Central memory CD4-positive, alpha-beta T cell (primary cell): Measurements from ENCODE around the gene TTC27.
A peak's percentile ranks its signal among the peaks of the same experiment; 100 is the strongest.
"Not testable (repeated sequence)": the region's sequence is repeated elsewhere in the genome, so short reads cannot be mapped to it uniquely, and the experiment has no call there.

Source experiments
- DNase-seq: peaks from one replicate; pipeline ENCODE4 v3.0.0; 2022
- total RNA-seq, 3 experiments: gene quantifications; one replicate each; lab custom pipeline; 2026; lab: John Stamatoyannopoulos, UW

TTC27 gene
- total RNA-seq = 31.3 to 90.4 (median 35.1) reads per million in 3 experiments

DNA sequence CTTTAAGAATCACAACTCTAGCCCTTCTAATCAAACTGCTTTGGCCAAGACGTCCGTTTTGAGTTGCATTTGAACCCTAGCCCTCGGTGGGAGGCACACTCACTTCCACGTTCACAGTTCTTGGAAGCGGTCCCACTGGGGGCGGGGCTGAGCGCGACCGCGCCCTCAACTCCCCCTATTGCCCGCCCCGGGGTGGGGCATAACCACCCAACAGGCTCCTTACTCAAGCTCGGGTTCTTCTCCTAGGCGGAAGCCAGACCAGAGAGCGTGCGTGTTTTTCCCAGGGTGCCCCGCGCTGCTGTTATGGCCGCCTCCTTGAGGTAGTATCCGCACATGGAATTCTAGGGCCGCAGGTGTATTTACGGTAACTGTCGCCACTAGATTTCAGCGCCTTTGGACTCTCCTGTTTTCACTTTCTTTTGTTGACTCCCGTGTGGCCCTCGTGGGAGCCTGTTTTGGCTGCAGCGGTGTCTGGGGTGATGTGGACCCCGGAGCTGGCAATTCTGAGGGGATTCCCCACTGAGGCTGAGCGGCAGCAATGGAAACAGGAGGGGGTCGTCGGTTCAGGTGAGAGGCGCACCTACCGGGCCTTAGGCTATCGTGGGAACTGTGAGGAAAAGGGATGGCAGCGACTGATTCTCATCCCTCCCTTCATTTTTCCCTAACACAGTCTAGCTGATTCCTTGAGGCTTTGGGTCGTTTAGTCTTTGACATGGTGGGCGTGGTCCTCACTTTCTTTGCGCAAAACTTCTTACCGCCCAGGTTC, at the start of gene TTC27:
Gene TTC27 (plus strand): TSS at position 237 of the 766 bp plus-strand sequence. CDS start 243 bp downstream, at position 480.
- peak; percentile 95 for DNase-seq

DNA sequence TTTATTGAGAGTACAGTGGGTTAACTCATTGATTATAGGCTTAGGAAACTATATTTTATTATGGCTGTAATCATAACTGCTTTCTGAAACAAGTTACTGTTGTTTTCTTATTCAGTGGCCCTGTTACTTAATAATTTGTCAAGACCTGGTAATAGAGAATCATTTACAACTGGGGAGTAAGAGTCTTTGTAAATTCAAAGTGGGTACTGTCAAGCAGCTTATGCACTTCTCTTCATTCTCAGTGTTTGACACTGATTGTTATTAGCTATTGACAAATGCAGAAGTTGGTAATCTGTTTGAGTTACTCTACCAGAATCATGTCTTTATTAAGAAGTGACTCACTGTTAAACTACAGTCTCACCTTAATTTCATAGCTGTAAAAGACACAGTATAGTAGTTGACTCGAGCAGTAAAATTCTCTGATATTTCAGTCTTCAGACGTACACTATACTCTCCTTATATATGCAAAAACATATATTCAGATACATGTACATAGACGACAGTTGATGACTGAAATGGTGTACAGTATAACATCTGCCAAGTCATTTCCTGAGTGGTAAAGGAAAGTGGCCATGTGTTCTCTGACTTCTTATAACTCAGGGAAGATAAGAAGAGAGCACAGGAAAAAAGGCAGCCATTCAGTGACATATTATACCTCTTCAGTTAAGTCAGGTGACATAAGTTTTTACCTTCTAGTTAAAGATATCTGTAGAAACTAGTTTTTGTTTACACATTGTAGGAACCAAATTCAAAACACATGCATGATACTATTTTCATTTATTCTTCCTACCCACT, 36.0 kb upstream of the TTC27 start:
- peak; percentile 6 for DNase-seq

DNA sequence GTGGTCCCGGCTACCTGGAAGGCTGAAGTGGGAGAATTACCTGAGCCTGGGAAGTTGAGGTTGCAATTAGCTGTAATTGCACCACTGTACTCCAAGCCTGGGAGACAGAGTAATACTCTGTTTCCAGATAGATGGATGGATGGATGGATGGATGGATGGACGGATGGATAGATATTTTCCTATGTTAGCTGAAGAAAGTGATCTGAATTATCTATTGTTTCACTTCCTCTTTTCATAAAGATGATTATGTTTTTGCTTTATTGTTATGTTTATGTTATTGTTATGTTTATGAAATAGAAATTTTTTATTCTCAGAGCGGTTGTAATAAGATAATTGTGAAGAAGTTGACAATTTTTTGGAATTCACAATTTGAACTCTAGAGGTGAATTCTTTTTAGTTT, 33.3 kb upstream of the TTC27 start:
- no peak for DNase-seq

DNA sequence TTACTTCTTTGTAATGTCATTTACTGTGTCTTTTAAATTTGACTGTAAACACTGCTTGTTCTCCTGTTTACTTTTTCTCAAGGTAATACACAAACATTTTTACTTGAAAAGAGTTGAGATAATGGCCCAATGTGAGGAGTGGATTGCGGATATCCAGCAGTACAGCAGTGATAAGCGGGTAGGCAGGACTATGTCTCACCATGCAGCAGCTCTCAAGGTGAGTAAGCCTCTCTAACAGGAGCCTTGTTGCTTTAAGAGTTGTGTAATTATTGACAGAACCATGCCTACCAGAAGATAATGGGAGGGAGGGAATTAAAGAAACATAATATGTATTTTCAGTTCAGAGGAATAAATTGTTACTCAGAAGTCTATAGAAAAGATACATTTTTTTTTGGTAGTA, 16.5 kb upstream of the TTC27 start:
- no peak for DNase-seq

DNA sequence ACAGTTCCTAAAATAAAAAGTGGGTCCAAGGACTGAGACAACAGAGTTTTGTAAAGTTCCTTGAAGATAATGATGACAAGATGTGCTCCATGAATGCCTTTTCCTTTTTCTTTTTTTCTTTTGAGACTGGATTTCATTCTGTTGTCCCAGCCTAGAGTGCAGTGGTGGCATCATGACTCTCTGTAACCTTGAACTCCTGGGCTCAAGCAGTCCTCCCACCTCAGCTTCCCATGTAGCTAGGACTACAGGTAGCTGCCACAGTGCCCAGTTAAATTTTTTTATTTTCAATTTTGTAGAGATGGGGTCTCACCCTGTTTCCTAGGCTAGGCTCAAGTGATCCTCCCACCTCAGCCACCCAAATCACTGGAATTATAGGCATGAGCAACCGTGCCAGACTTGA, 16.1 kb upstream of the TTC27 start:
- no peak for DNase-seq

DNA sequence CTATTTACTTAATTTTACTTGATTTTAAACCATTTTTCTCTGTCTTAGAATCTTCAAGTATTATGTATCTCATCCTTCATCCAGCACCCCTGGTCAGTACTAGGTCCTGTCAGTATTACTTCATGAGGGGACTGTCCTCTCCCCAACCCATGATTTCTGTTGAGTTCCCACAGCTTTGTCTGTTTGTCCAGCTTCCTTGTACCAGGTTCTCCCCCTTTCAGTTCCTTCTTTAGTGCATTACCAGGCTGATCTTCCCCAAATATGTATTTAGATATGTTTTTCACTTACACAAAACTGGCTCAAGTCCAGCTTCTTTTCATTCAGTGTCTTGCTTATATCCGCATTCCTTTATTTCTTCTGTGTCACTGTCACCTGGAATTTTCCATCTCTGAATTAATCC, 13.8 kb upstream of the TTC27 start:
- DNase-seq = no peak

DNA sequence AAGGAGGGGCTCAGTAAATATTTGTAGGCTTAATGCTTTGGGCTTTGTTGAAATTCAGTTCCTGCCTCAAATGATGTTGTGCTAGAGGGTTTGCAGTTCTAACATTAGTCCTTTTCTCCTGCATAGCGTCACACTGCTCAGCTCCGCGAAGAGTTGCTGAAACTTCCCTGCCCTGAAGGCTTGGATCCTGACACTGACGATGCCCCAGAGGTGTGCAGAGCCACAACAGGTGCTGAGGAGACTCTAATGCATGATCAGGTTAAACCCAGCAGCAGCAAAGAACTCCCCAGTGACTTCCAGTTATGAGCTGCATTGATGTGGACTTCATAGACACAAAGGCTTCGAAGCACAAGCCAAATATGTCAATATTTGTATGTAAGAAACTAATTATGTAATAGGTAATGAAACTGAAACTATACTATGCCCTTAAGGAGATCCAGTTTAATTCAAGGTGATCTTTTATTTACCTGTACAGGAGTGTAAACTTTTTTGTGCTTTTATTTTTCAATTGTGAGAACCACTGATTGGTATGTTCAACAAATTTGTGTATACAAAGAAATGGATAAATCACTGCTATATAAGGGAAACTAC, 10.2 kb upstream of the TTC27 start:
- DNase-seq = no peak

DNA sequence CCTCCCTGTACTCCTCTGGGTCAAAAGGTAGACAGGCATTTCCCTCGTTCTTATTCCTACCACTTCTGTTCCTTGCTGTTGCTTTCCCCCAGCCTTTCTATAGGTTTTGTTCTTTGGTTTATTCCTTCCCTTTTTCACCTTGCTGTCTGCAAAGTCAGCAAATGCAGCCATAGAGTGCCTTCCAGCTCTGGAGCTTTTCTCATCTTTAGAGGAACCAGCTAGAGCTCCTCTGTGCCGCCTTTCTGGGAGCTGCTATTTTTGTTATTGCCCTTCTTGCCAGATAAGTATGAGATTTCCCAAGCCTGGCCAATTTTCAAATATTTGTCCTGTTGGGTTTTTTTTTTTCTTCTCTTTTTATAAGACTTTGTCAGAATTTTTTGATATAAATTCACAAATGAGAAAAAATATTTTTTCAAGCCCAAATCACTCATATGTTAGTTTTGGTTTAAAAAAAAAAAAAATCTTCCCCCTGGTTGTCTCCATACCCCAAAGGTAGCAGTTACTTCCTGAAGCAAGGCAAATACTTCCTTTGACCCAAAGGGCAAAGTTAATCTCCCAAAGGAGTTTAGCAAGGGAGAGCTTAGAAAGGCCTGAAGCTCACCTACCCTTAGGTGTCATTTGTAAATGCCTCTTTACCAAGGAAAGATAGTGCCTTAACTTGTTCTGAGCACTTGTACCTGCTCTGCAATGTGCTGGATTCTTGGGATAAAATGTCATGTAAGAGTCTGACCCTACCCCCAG, 5.1 kb upstream of the TTC27 start:
- DNase-seq = no peak

DNA sequence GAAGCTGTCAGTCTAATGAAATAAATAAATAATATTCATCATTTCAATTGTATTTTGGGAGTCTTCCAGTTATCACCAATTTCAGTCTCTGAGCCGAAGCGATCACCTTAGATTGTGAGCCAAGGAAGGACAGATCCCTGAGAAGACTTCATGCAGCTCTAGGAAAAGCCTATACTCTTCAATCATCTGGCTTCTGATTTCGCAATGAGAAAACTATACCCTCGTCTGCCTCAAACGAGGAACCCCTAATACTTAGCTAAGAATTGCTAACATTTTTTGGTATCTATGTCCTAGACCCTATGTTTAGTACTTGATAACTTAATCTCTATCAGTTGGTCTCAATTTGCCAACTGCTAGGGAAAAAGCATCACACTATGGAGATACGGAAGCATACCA, 4.5 kb upstream of the TTC27 start:
- DNase-seq = no peak

DNA sequence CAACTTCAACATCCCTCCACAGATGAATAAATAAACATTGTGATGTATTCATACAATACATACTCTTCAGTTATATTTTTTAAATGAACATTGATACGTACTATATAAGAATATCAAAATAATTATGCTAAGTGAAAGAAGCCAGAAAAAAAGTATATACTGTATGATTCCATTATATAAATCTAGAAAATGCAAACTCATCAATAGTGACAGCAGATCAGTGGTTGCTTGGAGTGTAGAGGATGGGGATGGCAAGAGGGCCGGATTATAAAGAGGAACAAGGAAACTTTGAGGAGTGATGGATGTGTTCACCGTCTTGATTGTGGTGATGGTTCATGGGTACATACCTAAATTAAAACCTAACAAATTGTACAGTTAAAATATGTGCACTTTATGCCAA, 3.0 kb upstream of the TTC27 start:
- no peak for DNase-seq

DNA sequence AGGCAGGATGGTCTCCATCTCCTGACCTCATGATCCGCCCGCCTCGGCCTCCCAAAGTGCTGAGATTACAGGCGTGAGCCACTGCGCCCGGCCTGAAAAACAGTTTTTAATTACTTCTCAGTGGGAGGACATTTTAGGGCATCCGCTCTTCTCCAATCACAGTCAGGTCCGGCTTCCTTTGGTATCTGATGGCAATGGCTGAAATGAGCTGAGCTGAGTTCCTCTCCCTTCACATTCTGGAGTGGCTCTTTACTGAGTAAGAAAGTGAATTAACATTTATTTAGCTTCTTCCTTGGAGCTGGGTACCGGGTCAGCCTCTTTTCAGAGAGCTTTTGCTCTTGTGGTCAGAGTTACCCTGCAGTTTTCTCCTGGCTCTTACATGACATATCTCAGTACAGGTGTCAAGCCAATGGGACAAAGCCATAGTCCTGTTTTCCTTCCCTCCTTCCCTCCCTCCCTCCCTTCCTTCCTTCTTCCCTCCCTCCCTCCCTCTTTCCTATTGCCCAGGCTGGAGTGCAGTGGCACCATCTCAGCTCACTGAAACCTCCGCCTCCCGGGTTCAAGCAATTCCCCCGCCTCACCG, 1.1 kb upstream of the TTC27 start:
- no peak for DNase-seq

DNA sequence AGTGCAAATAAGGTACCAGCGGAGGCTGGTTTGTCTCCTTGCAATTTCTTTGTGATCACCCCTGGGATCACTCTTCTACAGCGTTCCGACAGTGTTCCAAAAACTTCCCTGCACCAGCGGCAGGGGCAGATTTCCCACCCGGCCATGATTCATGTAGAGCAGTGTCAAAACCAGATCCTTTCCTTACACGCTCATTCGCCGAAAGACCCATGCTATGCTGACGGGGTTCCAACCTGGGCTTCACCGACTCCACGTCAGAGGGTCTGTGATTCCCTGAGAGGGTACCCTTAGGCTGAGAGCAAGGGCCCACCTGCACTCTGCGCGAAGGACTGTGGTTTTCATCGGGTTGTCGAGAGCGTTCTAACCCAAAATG, 423 bp upstream of the TTC27 start:
- DNase-seq = no peak

DNA sequence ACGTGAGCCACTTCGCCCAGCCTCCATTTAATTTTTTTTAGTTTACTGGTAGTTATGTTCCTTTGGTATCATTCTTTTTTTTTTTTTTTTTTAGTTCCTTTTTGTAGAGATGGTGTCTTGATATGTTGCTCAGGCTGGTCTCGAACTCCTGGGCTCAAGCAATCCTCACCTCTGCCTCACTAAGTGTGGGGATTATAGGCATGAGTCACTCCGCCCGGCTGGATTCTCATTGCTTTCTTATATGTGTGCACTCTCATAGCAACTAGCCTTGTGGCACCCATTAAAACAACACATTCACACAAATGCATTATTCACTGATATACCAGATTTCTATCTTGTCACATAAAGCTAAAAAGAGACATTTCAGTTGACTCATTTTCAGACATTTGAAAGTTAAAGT, 4.2 kb downstream of the TTC27 start:
- no peak for DNase-seq

DNA sequence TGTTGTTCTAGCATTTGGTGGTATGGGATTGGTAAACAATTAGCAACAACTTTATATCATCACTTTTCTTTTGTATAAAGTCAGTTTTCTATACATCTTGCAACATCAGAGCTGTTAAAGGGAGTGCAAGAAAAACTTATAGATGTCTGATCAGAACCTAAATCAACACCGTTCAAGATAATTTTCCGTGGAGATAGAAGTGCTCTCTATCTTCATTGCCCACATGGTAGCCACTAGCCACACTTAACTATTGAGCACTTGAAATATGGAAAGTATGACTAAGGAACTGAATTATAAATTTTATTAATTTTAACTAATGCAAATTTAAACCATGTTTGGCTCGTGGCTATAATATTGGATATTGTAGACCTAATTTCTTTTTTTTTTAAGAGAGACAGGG, 5.2 kb downstream of the TTC27 start:
- no peak for DNase-seq

DNA sequence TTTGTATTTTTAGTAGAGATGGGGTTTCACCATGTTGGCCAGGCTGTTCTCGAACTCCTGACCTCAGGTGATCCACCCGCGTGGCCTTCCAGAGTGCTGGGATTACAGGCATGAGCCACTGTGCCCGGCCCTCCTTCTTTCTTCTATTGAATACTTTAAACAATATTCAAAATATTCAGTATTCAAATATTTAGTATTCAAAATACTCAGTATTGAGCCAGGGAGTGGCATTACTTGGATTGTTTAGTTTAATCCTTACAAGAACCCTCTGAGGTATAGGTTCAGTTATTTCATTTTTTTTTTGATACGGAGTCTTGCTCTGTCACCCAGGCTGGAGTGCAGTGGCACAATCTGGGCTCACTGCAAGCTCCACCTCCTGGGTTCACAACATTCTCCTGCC, 10.7 kb downstream of the TTC27 start:
- not testable (repeated sequence) for DNase-seq

DNA sequence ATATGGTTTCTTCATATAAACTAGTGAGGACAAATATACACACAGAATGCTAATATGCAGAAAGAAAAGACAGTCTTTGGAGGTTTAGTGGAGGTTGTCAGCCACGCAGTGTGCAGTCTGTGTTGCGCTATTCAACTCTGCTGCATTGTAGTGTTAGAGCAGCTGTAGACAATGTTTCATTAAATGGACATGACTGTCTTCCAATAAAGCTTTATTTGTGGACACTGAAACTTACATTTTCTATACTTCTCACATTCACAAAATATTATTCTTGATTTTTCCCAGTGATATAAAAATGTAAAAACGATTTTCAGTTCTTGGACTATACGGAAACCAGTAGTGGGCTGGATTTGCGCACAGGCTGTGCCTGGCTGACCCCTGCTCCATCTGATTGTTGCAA, 13.3 kb downstream of the TTC27 start:
- no peak for DNase-seq

DNA sequence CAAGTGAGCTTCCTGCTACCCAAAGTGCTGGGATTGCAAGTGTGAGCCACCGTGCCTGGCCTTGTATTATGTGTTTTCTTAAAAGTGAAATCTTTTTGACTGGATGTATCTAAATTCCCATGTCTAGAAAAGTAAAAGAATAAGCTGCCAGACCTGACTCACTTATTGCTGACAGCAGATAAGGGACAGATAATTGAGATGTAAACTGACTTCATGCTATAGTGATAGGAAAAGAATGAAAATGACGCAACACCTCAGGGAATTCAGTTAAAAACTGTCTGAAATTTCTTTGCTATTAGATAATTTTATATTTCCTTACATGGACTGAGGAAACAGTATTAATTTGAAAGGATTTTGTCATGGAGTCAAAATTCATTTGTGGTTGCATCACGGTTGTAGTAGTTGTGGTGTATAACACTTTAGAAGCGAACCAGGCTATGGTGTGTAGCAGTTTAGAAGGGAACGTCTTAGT, 19.4 kb downstream of the TTC27 start:
- no peak for DNase-seq

DNA sequence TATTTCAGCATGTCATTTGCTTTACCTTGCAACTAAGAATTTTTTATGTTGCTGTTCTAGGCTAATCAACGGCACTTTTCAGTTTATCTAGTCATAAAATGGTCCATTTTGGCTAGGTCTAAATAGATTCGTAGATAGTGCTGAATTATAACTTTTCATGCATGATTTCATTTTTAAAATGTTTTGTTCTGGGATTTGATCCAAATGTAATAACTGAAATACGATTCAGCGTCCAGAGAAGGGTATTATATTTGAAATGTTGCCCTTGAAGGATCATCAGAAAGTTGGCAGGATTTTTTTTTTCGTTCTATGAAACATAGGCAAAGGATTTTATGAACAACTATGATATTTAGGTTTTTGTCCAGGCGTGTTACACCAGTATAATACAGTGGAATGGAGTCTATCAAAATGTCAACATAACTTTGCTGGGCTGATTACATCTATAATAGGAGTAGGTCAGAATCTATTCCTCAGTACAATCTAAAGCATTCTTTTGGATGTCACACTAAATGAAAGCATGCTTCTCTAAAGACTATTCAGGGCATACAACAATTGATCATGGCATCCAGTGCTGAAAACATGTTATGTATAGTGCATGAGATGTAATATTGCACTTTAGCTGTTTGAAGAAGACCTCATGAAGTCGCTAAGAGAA, 24.8 kb downstream of the TTC27 start:
- no peak for DNase-seq

DNA sequence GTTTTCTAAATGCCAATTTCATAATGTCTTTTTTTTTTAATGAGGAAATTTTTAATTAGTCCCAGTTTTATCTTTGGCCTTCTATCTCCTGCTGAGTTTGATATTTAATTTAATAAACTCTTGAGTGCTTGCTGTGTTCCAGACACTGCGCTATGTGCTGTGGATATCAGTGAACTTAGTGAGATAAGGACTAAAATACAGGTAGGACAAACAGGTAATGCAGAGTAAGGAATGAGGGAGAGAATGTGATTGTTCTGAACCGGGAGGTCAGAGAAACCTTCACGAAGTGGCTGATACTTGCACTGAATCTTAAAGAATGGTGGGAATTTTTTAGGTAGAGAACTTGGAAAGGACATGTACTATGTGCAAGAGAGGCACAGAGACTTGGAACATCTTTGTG, 28.2 kb downstream of the TTC27 start:
- DNase-seq = no peak

DNA sequence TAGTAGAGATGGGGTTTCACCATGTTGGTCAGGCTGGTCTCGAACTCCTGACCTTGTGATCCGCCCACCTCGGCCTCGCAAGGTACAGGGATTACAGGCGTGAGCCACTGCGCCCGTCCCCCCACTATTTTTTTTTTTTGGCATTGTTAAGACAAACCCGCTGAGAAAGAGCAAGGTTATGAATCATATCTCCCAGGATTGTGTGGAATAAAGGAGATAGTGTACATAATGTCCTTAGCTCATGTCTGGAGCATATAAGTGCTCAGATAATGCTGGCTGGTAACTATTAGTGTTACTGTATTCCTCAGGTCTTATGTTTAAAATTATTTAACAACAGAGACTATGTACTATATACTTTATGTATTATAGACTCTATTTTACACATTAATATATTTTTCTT, 36.0 kb downstream of the TTC27 start:
- DNase-seq = no peak

DNA sequence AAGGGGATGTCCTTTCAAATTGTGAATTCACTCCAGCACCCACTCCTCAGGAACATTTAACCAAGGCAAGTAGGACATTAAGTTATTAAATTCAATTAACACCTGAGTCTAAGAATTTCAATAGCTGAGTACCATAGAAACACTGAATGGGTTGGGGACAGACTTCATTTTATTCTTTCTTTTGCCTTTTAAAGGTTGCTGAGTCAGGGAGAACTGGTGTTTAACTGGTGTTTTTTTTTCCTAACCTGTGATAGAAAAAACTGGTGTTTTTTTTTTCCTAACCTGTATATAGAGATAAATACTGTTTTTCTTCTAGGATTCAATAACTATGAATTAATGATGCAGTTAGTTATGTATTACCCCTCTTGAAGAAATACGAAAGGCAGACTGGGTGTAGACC, 38.9 kb downstream of the TTC27 start:
- DNase-seq = no peak

DNA sequence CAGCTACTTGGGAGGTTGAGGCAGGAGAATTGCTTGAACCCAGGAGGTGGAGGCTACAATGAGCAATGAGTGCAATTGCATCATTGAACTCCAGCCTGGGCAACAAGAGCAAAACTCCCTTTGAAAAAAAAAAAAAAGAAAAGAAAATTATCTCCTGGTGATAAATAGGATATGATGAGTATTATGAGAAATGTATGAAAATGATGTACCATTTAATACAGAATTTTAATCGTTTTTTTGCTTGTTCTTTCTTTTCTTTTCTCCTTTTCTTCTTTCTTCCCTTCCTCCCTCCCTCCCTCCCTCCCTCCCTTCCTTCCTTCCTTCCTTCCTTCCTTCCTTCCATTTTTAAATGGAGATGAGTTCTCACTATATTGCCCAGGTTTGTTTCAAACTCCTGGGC, 40.4 kb downstream of the TTC27 start:
- DNase-seq = no peak
